Urinary bladder (tissue), 4 donors: Measurements from ENCODE around the gene SLC17A7. TPM values are rescaled to one million over a fixed set of nuclear protein-coding genes. Genes with fewer than 3 reads are reported as not detected.
A peak's percentile ranks its signal among the peaks of the same experiment; 100 is the strongest.

ENCODE experiments used
- DNase-seq: peaks from one replicate; pipeline ENCODE4 v3.0.0-alpha.2; 2015; ENCODE audit errors: extremely low spot score
- H3K27ac ChIP-seq: one replicate; pipeline ENCODE4 v1.5.1; 2013; ENCODE audit warnings: low read depth, mild to moderate bottlenecking, moderate library complexity
- H3K36me3 ChIP-seq: one replicate; pipeline ENCODE4 v1.6.1; 2013; ENCODE audit warnings: mild to moderate bottlenecking, moderate library complexity; ENCODE audit not compliant: insufficient read depth
- H3K4me1 ChIP-seq: one replicate; pipeline ENCODE4 v1.6.1; 2013; ENCODE audit warnings: mild to moderate bottlenecking, moderate library complexity; ENCODE audit not compliant: insufficient read depth
- H3K4me3 ChIP-seq: one replicate; pipeline ENCODE4 v1.5.1; 2013; ENCODE audit warnings: low read depth, low read length
- WGBS: extraction: QIAGEN DNeasy Blood & Tissue Kit; methylation state at CpG from one replicate; pipeline ENCODE4 v1.1.7; 2013; 5-methylcytosine and 5-hydroxymethylcytosine counted together
- polyA plus RNA-seq: library from polyadenylated mRNA; stranded (reverse); fragments of 200-250 nt; gene quantifications from one replicate; pipeline ENCODE4 v1.2.3, GENCODE V29; 2013
- total RNA-seq: library from RNA; depleted of rRNA; stranded (reverse); fragments of >200 nt; gene quantifications from one replicate; pipeline ENCODE4 v1.2.3, GENCODE V29; 2014
- donor health status: healthy with polysubstance abuse.
- donor health status: healthy.

Gene SLC17A7
- total and polyA plus RNA-seq, 2 donors: 0.85 to 2.1 TPM

DNA sequence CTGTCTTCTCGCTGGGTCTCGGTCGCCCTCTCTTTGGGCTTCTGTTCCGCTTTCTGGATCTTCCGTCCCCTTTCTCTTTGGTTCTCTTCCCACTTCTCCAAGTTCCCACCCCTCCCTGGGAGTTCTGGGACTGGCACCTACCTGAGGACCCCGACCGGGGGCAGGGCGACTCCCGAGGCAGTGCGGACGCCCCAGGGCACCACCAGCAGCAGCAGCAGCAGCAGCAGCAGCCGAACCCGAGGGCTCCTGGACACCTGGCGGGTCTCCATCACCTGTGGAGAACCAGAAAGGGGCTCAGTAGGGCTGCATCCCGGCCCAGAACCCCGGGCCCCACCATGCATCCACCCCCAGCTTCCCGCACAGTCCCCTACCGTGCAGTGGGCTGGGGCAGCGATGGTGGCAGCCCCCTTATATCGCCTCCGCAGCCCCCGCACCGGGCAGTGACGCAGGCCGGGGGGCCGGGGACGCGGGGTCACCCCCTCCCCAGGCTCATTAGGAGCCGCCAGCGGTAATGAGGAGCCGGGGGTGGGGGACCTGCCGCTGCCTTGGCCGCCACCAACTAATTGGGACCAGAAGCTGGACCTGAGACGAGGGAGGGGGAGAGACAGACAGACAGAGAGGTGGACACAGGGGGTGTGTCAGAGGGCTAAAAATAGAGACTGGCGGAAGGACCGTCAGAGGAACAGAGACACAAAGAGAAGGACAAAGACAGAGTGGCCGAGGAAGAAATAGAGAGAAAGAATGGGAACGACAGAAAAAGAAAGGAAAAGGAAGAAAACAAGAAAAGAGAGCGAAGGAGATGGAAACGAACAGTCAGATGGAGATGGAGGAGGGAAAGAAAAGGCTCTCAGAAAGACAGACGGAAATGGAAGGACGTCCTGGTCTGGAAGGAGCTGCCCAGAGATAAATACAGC lies 18.0 kb downstream of the SLC17A7 start, which contains the start of gene PTH2:
PTH2 (minus strand) TSS at position 371 of the 914 bp plus-strand sequence; CDS start at position 269, 102 bp downstream.
- H3K4me1 ChIP-seq: peaks cover 1% of the 10 kb centered on the region
- no peak for DNase-seq
- WGBS: 6% methylated on average over 42 of the region's 42 CpGs
- no peaks in the 10 kb centered on the region for H3K36me3 ChIP-seq
- no peak within 1 kb of the TSS for H3K27ac ChIP-seq
- H3K4me3 ChIP-seq: peak within 1 kb of the TSS; percentile 3

DNA sequence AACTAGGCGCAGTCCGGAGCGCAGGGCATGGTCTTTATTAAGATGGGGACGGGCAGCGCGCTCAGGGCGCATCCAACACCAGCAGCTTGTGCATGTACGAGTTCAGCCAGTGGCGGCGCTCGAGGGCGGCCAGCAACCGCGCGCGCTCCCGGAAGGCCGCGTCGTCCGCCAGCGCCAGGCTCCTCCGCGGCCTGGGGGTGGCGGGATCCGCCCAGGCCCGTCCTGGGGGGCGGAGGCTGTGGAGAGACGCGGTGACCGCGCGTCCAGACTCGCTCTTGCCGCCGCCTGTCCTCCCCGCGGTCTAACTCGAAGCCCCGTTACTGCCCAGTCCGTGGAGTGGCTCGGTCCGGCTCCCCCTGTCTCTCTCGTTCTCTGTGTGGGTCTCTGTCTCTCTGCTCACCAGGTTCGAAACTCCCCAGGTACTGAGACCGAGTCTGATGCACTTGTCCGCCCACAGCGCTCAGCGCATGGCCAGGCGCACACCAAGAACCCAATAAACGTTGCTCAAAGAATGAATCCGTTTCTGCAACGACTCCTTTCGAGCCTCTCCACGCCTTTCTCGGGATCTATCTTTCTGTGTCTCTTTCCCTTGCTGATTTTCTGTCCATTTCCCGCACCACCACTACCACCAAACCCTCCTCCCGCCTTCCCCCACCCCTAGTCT lies 18.8 kb downstream of the SLC17A7 start:
- H3K4me3 ChIP-seq: peak overlapping the region; percentile 3
- no peaks in the 10 kb centered on the region for H3K36me3 ChIP-seq
- H3K4me1 ChIP-seq: no peaks in the 10 kb centered on the region
- no peak for DNase-seq
- 2% methylated on average over 58 of the region's 58 CpGs for WGBS
- no peak overlapping the region for H3K27ac ChIP-seq

DNA sequence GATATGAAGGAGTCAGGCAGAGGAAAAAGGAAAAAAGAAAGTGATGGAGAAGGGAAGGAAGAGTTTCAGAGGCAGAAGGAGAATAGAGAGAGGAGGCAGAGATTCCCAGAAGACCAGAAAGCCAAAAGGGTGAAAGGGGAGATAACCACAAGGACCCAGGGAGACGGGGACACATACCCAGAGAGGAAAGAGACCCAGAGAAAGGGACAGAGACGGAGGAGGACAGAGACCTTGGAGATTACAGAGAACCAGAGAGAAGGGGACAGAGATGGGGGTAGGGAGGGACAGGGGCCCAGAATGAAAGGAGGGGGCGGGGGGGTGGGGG lies 19.5 kb downstream of the SLC17A7 start:
- 25% methylated on average over 3 of the region's 3 CpGs for WGBS
- no peaks in the 10 kb centered on the region for H3K36me3 ChIP-seq
- H3K4me1 ChIP-seq: no peaks in the 10 kb centered on the region
- H3K27ac ChIP-seq: no peak overlapping the region
- no peak for DNase-seq
- no peak overlapping the region for H3K4me3 ChIP-seq

DNA sequence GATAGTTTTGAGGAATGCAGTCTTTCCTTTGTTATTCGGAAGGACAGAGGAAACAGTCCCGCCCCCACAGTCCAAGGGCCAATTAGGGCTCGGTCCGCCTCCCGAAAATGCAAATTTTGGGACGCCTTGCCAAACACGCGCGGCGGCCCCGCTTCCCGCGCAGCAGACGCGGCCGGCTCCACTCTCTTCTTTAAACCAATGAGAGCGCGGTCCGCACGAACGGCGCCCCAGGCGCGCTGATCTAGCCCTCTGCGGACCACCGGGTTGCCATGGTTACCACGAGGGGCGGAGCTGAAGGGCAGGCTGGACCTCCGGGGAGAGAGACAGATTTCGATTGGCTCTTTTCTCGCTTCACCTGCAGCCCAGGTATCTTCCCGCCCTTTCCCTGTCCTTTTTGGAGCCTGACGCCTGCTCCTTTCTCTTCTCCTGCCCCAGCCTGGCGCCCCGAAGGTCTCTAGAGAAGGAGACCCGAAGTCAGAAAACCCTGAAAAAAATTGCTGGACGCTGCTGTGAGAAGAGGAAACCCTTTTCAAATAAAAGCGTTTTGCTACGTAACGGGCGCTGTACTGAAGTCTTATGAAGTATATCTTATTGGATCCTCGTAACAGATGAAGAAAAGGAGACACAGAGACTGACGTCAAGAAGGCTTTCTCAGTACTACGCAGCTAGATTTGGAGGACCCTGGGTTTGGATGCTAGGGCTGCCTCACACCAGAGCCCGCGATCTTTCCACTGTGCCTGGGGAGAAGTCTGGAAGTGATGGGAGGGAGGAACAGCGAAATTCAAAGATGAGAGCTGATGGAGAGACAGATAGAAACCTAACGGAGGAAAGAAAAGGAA lies 20.1 kb downstream of the SLC17A7 start:
- peak; percentile 28 for DNase-seq
- WGBS: 8% methylated on average over 48 of the region's 48 CpGs
- H3K4me1 ChIP-seq: no peaks in the 10 kb centered on the region
- peak overlapping the region; percentile 0 for H3K4me3 ChIP-seq
- H3K27ac ChIP-seq: no peak overlapping the region
- H3K36me3 ChIP-seq: no peaks in the 10 kb centered on the region

DNA sequence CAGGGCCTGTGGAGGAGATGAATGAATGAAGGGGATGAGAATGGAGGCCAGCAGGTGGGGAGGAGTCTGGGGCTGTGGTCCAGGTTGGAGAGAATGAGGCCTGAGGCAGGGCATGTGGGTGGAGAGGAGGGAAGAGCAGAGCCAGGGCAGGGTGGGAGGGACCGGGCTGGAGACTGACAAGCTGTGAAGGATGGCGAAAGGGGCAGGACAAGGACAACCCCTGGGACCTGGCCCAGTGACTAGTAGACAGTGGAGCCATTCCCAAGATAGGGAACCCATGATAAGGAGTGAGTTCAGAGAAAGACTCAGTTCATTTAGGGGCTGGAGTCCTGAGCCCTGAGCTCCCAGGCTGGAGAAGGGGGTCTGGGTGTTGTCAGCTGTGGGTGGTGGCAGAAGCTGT lies 21.1 kb downstream of the SLC17A7 start:
- Histone ChIP-seq H3K4me1 (no peaks in the 10 kb centered on the region), H3K27ac (no peak overlapping the region), H3K36me3 (no peaks in the 10 kb centered on the region), H3K4me3 (no peak overlapping the region)
- DNase-seq: no peak
- WGBS: 69% methylated on average over 2 of the region's 2 CpGs

DNA sequence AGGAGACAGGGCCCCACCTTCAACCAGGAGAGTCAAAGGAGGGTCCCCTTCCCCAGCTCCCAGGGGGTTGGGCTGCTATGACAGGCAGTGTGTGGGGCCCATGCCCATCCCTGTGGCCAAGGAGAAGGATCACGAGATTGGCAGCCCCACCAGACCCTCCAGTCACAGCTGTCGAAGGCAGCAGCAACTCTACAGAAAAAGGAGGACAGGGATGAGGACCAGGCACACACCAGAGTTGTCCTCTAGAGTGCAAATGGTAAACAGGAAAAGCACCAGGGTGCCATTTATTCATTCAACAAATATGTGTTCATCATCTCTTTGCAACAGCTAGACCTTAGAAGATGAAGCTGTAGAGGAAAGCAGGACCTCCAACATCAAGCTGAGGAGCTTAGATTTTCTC lies 22.2 kb downstream of the SLC17A7 start:
- DNase-seq: no peak
- no peak overlapping the region for H3K4me3 ChIP-seq
- H3K27ac ChIP-seq: no peak overlapping the region
- no peaks in the 10 kb centered on the region for H3K4me1 ChIP-seq
- 75% methylated on average over 2 of the region's 2 CpGs for WGBS
- H3K36me3 ChIP-seq: no peaks in the 10 kb centered on the region

DNA sequence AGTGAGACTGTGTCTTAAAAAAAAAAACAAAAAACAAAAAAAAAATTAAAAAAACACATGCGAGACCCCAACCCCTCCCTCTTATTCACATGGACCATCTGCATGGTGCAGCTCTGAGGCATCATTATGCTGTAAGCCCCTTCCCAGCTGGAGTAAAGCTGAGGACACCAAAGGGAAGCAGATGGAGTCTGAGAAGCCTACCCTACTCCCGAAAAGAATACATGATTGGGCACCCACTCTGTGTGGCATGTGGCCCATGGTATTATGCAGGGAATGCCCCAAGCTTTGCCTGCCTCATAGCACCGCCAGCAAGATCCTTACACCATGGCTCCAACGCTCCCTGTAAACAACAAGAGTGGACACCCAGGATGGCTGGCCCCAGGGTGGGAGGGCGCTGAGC lies 22.8 kb downstream of the SLC17A7 start:
- 87% methylated on average over 5 of the region's 5 CpGs for WGBS
- no peaks in the 10 kb centered on the region for H3K4me1 ChIP-seq
- H3K36me3 ChIP-seq: no peaks in the 10 kb centered on the region

DNA sequence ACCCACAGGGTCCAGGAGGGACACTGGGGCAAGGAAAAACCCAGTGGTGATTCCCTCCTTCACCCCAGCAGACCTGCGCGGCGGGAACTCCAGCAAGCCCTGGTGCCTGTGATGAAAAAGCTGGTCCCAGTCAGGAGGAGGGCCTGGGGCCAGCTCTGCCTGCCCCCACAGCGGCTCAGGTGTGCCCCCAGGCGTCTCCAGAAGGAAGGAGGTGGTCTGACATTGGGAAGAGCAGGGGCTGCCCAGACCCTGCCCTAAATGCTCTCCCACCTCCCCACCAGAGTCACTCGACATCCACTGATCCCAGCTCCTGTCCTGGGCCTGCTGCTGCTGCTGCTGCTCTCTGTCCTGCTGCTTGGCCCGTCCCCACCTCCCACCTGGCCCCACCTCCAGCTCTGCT lies 24.2 kb downstream of the SLC17A7 start:
- Histone ChIP-seq H3K27ac (no peak overlapping the region), H3K36me3 (no peaks in the 10 kb centered on the region), H3K4me3 (no peak overlapping the region), H3K4me1 (no peaks in the 10 kb centered on the region)
- 37% methylated on average over 7 of the region's 7 CpGs for WGBS
- DNase-seq: no peak

More for the DNA sequence above, 22.8 kb downstream of the SLC17A7 start:
- H3K27ac ChIP-seq: no peak overlapping the region
- H3K4me3 ChIP-seq: no peak overlapping the region
- DNase-seq: no peak

DNA sequence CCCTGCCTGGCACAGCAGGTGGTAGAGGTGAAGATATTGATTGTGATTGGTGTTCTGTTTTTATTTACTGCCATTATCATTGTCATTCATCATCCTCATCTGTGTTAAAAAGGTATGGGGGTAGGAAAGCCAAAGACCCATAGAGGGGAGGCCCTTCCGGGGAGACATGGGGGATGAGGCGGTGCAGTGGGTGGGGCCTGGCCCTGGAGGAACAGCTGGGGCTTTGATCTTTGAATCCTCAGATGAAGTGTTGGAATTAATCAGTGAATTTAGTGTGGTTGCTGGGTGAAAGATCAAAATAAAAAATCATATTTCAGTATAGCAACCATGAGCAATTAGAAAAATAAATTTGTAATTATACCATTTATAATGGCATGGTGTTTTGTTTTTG lies 25.5 kb downstream of the SLC17A7 start:
- Histone ChIP-seq H3K27ac (no peak overlapping the region), H3K4me1 (no peaks in the 10 kb centered on the region), H3K36me3 (no peaks in the 10 kb centered on the region), H3K4me3 (no peak overlapping the region)
- 81% methylated on average over 2 of the region's 2 CpGs for WGBS
- DNase-seq: no peak

DNA sequence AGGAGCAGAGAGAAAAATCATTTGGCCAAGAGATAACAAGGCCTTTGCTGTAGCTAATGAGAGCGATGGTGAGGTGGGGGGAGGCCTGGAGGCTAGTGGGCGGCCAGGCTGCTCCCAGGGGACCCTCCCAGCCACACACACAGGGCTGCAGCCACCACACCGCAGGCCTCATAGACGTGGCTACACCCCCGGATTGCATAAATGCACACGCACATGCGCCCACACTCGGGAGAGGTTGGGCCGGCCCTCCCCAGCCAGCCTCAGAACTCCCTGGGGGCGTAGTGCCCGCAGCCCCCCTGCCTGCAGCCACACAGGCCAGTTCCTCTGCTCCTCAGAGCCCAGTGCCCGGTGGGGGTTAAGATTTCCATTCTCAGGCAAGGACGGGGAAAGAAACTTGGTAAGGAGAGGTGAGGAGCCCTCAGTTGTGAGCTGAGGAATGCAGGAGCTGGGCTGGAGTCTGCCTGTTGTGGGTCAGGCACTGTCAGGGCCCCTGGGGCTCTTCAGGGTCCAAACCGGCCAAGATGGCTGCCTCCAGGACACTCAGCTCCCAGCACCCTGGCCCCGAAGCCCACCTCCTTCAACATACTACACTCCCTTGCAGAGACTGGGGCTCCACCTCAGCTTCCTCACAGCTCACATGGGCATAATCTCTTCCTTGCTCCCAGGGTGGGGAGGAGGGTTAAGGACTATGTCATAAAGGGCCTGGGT lies 26.1 kb downstream of the SLC17A7 start:
- Histone ChIP-seq H3K36me3 (no peaks in the 10 kb centered on the region), H3K4me1 (no peaks in the 10 kb centered on the region), H3K27ac (no peak overlapping the region), H3K4me3 (no peak overlapping the region)
- 69% methylated on average over 15 of the region's 15 CpGs for WGBS
- no peak for DNase-seq

DNA sequence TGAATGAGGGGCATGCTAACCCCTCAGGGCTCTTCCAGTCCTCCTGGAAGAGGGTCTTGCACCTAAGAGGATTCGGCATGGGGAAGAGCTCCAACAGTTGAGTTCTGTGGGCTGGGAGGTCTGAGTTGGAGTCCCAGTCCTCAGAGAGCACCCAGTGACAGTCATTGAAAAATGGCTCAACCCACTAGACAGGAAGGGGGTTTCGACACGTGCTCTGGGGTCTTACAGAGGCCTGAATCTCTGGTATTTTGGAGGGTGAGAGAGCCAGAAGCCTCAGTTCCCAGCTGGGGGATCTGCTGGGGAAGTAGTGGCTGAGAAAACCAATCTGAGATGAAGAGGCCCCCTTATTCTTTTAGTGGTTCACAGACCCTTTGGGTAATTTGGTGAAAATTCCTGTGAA lies 27.1 kb downstream of the SLC17A7 start:
- Histone ChIP-seq H3K4me1 (no peaks in the 10 kb centered on the region), H3K4me3 (no peak overlapping the region), H3K27ac (no peak overlapping the region), H3K36me3 (no peaks in the 10 kb centered on the region)
- DNase-seq: no peak
- WGBS: 84% methylated on average over 3 of the region's 3 CpGs

DNA sequence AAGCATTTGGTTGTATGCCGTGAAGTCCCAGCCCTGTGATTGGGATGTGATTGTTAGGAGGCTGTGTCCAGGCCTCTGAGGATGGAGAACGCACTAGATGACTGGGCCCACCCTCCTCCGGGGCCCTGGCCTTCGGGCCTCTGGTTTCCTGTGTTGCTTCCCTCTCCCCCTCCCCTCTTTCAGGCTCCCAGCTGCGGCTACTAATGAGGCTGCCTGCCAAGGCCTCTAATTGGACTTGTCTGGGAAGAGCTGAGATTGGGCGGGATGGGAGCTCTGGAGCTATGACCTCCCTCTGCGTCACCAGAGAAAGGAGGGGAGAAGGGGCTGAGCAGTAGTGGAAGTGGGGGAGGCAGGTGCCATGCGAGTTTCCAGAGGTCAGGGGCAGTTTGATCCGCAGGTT lies 28.0 kb downstream of the SLC17A7 start:
- Histone ChIP-seq H3K27ac (no peak overlapping the region), H3K36me3 (no peaks in the 10 kb centered on the region), H3K4me3 (no peak overlapping the region), H3K4me1 (no peaks in the 10 kb centered on the region)
- peak; percentile 20 for DNase-seq
- WGBS: 59% methylated on average over 9 of the region's 9 CpGs

DNA sequence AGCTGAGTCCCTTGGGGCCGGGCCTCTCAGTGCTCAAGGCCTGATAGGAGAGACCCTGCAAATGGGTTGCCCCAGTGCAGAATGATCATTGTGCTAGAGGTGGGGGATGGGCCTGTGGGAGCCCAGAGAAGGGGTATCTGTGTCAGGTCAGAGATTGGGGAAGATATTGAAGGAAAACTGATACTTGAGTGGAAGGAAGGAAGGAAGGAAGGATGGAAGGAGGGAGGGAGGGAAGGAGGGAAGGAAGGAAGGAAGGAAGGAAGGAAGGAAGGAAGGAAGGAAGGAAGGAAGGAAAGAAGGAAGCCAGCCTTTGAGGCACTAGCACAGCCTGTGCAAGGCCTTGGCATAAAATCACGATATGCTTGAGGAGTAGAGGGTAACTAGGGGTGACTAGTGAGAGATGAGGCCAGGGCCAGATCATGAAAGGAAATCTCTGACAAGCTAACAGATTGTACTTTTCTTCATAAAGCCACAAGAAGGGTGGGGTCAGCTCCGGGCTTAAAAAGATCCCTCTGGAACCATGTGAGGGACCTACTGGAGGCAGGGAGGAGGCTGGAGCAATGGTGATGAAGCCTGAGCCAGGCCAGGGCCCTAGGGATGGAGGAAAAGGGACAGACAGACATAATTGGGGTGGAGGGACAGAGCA lies 29.5 kb downstream of the SLC17A7 start:
- H3K27ac ChIP-seq: no peak overlapping the region
- WGBS: 56% methylated on average over 3 of the region's 3 CpGs
- DNase-seq: no peak
- no peaks in the 10 kb centered on the region for H3K36me3 ChIP-seq
- H3K4me3 ChIP-seq: no peak overlapping the region
- no peaks in the 10 kb centered on the region for H3K4me1 ChIP-seq
